Activated CD8-positive, alpha-beta memory T cell treated with anti-CD3 and anti-CD28 coated beads, Interleukin-2, amount 10 ng/mL, durations not matched to agents 7 days and 5 days (primary cell): Measurements from ENCODE around the gene CEP170. TPM values are rescaled to one million over a fixed set of nuclear protein-coding genes. Genes with fewer than 3 reads are reported as not detected.
"Not testable (repeated sequence)": the region's sequence is repeated elsewhere in the genome, so short reads cannot be mapped to it uniquely, and the experiment has no call there.

ENCODE experiments used
- ATAC-seq: fragments of 150-1000 bp; cut with Tn5 transposase; one replicate; pipeline ENCODE4 v1.10.0; 2021; ENCODE audit warnings: moderate library complexity
- CTCF ChIA-PET: fragments of 350-600 bp; sonication (Branson Sonifier 250); formaldehyde crosslinking; loops from one replicate; lab custom pipeline; 2021; ENCODE audit warnings: antibody characterized with exemption; lab: Charles Lee
- DNase-seq: peaks from one replicate; pipeline ENCODE4 v3.0.0-alpha.2; 2020
- H3K27ac Mint-ChIP-seq: one replicate; pipeline ENCODE4 v1.8.0; 2021; ENCODE audit warnings: mild to moderate bottlenecking, mixed read lengths
- H3K27me3 Mint-ChIP-seq: one replicate; pipeline ENCODE4 v1.8.0; 2021; ENCODE audit warnings: mixed read lengths
- H3K36me3 Mint-ChIP-seq: one replicate; pipeline ENCODE4 v1.8.0; 2021; ENCODE audit warnings: mild to moderate bottlenecking, mixed read lengths
- H3K4me1 Mint-ChIP-seq: one replicate; pipeline ENCODE4 v1.8.0; 2021; ENCODE audit warnings: mixed read lengths
- H3K4me3 Mint-ChIP-seq: one replicate; pipeline ENCODE4 v1.8.0; 2021; ENCODE audit warnings: mild to moderate bottlenecking, moderate library complexity, mixed read lengths
- H3K9me3 Mint-ChIP-seq: one replicate; pipeline ENCODE4 v1.8.0; 2022; ENCODE audit warnings: low read depth, mixed read lengths
- total RNA-seq, 2 experiments: library from RNA; stranded (reverse); gene quantifications; one replicate each; pipeline ENCODE4 v1.2.3, GENCODE V29; 2021

Gene CEP170
- total RNA-seq, 2 experiments from 2014 or later, result 24.9 to 39.3 TPM

GRCh38 chr1:243246916-243247315, 8.2 kb downstream of the CEP170 start:
- DNase-seq, result no peak
- CTCF ChIA-PET, result interaction anchor here (1.3 kb wide), 1 partner anchor 8 kb away, joined by 4 read pairs; the partner anchor contains the start of genes CEP170 and SDCCAG8
- peaks cover 16% of the 10 kb centered on the region for H3K36me3 Mint-ChIP-seq
- no peaks in the 10 kb centered on the region for H3K4me1 Mint-ChIP-seq
- H3K9me3 Mint-ChIP-seq, result peaks cover 2% of the 10 kb centered on the region
- H3K4me3 Mint-ChIP-seq, result no peak overlapping the region
- H3K27me3 Mint-ChIP-seq, result no peaks in the 10 kb centered on the region
- H3K27ac Mint-ChIP-seq, result no peak overlapping the region
- ATAC-seq, result no peak

- Mint-ChIP-seq H3K36me3 (peaks cover 21% of the 10 kb centered on the region), H3K4me1 (no peaks in the 10 kb centered on the region), H3K4me3 (no peak overlapping the region), H3K9me3 (peaks cover 2% of the 10 kb centered on the region), H3K27ac (no peak overlapping the region), H3K27me3 (no peaks in the 10 kb centered on the region)
- CTCF ChIA-PET, result no interaction called here
- ATAC-seq, result no peak
- DNase-seq, result no peak
Observed at GRCh38 chr1:243244432-243244841, 10.6 kb downstream of the CEP170 start.

- Mint-ChIP-seq H3K36me3 (peaks cover 21% of the 10 kb centered on the region), H3K27me3 (no peaks in the 10 kb centered on the region), H3K27ac (no peak overlapping the region), H3K9me3 (peaks cover 7% of the 10 kb centered on the region), H3K4me3 (no peak overlapping the region), H3K4me1 (no peaks in the 10 kb centered on the region)
- DNase-seq, result no peak
- CTCF ChIA-PET, result no interaction called here
- ATAC-seq, result no peak
Observed at GRCh38 chr1:243236604-243237252, 18.4 kb downstream of the CEP170 start.

GRCh38 chr1:243234978-243235647, 20.0 kb downstream of the CEP170 start:
- no peaks in the 10 kb centered on the region for H3K4me1 Mint-ChIP-seq
- H3K27ac Mint-ChIP-seq, result no peak overlapping the region
- ATAC-seq (no peak), DNase-seq (no peak)
- CTCF ChIA-PET, result interaction anchor here (2.1 kb wide), 1 partner anchor 20 kb away, joined by 6 read pairs; the partner anchor contains the start of genes CEP170 and SDCCAG8
- H3K9me3 Mint-ChIP-seq, result peaks cover 15% of the 10 kb centered on the region
- peaks cover 25% of the 10 kb centered on the region for H3K36me3 Mint-ChIP-seq
- no peak overlapping the region for H3K4me3 Mint-ChIP-seq
- H3K27me3 Mint-ChIP-seq, result no peaks in the 10 kb centered on the region

- H3K9me3 Mint-ChIP-seq, result peaks cover 20% of the 10 kb centered on the region
Observed at GRCh38 chr1:243233908-243234307, 21.2 kb downstream of the CEP170 start.

GRCh38 chr1:243230914-243231313, 24.2 kb downstream of the CEP170 start:
- Mint-ChIP-seq H3K27me3 (no peaks in the 10 kb centered on the region), H3K27ac (peak overlapping the region; percentile 35), H3K4me1 (peaks cover 6% of the 10 kb centered on the region), H3K36me3 (peaks cover 33% of the 10 kb centered on the region), H3K4me3 (no peak overlapping the region), H3K9me3 (peaks cover 21% of the 10 kb centered on the region)
- CTCF ChIA-PET, result interaction anchor here (0.9 kb wide), 1 partner anchor 12 kb away, joined by 3 read pairs; no protein-coding TSS in a partner anchor
- ATAC-seq (no peak), DNase-seq (no peak)

More at GRCh38 chr1:243233908-243234307, 21.2 kb downstream of the CEP170 start:
- CTCF ChIA-PET, result interaction anchor here (2.1 kb wide), 1 partner anchor 21 kb away, joined by 6 read pairs; the partner anchor contains the start of genes CEP170 and SDCCAG8
- Mint-ChIP-seq H3K4me3 (no peak overlapping the region), H3K27ac (no peak overlapping the region), H3K4me1 (peaks cover 6% of the 10 kb centered on the region), H3K27me3 (no peaks in the 10 kb centered on the region), H3K36me3 (peaks cover 29% of the 10 kb centered on the region)
- ATAC-seq (no peak), DNase-seq (no peak)

- H3K9me3 Mint-ChIP-seq, result peaks cover 19% of the 10 kb centered on the region
- H3K27me3 Mint-ChIP-seq, result no peaks in the 10 kb centered on the region
- peaks cover 33% of the 10 kb centered on the region for H3K36me3 Mint-ChIP-seq
- no peak overlapping the region for H3K4me3 Mint-ChIP-seq
- CTCF ChIA-PET, result no interaction called here
- DNase-seq, result no peak
- no peak overlapping the region for H3K27ac Mint-ChIP-seq
- no peak for ATAC-seq
- peaks cover 6% of the 10 kb centered on the region for H3K4me1 Mint-ChIP-seq
Observed at GRCh38 chr1:243229526-243229925, 25.6 kb downstream of the CEP170 start.

GRCh38 chr1:243227622-243228021, 27.5 kb downstream of the CEP170 start:
- Mint-ChIP-seq H3K27ac (no peak overlapping the region), H3K9me3 (peaks cover 19% of the 10 kb centered on the region), H3K36me3 (peaks cover 47% of the 10 kb centered on the region), H3K4me3 (no peak overlapping the region), H3K4me1 (peaks cover 6% of the 10 kb centered on the region), H3K27me3 (no peaks in the 10 kb centered on the region)
- ATAC-seq (no peak), DNase-seq (no peak)
- CTCF ChIA-PET, result no interaction called here

- Mint-ChIP-seq H3K27me3 (no peaks in the 10 kb centered on the region), H3K4me1 (no peaks in the 10 kb centered on the region), H3K4me3 (no peak overlapping the region), H3K9me3 (peaks cover 2% of the 10 kb centered on the region), H3K27ac (no peak overlapping the region), H3K36me3 (peaks cover 43% of the 10 kb centered on the region)
- CTCF ChIA-PET, result interaction anchor here (1.2 kb wide), 1 partner anchor 13 kb away, joined by 3 read pairs; no protein-coding TSS in a partner anchor
- DNase-seq (no peak), ATAC-seq (no peak)
Observed at GRCh38 chr1:243218059-243218458, 37.0 kb downstream of the CEP170 start.

- peaks cover 2% of the 10 kb centered on the region for H3K9me3 Mint-ChIP-seq
- CTCF ChIA-PET, result no interaction called here
- no peaks in the 10 kb centered on the region for H3K4me1 Mint-ChIP-seq
- H3K27me3 Mint-ChIP-seq, result no peaks in the 10 kb centered on the region
- peaks cover 39% of the 10 kb centered on the region for H3K36me3 Mint-ChIP-seq
- no peak overlapping the region for H3K27ac Mint-ChIP-seq
- H3K4me3 Mint-ChIP-seq, result no peak overlapping the region
- ATAC-seq, result no peak
- no peak for DNase-seq
Observed at GRCh38 chr1:243217349-243217748, 37.7 kb downstream of the CEP170 start.

GRCh38 chr1:243216741-243217140, 38.3 kb downstream of the CEP170 start:
- no peaks in the 10 kb centered on the region for H3K4me1 Mint-ChIP-seq
- CTCF ChIA-PET, result no interaction called here
- ATAC-seq, result no peak
- no peak overlapping the region for H3K4me3 Mint-ChIP-seq
- H3K27ac Mint-ChIP-seq, result no peak overlapping the region
- peaks cover 2% of the 10 kb centered on the region for H3K9me3 Mint-ChIP-seq
- no peak for DNase-seq
- peaks cover 35% of the 10 kb centered on the region for H3K36me3 Mint-ChIP-seq
- no peaks in the 10 kb centered on the region for H3K27me3 Mint-ChIP-seq

- CTCF ChIA-PET, H3K9me3 Mint-ChIP-seq, H3K27me3 Mint-ChIP-seq, ATAC-seq, DNase-seq, H3K27ac Mint-ChIP-seq, H3K4me1 Mint-ChIP-seq, H3K4me3 Mint-ChIP-seq: not testable (repeated sequence)
- peaks cover 23% of the 10 kb centered on the region for H3K36me3 Mint-ChIP-seq
Observed at GRCh38 chr1:243215276-243215875, 39.7 kb downstream of the CEP170 start.

GRCh38 chr1:243213045-243213787, 41.9 kb downstream of the CEP170 start:
- H3K9me3 Mint-ChIP-seq, result peaks cover 2% of the 10 kb centered on the region
- no peaks in the 10 kb centered on the region for H3K27me3 Mint-ChIP-seq
- no peaks in the 10 kb centered on the region for H3K4me1 Mint-ChIP-seq
- no peak overlapping the region for H3K4me3 Mint-ChIP-seq
- H3K36me3 Mint-ChIP-seq, result peaks cover 14% of the 10 kb centered on the region
- DNase-seq, result no peak
- no peak overlapping the region for H3K27ac Mint-ChIP-seq
- CTCF ChIA-PET, result interaction anchor here (0.7 kb wide), 1 partner anchor 833 kb away, joined by 5 read pairs; no protein-coding TSS in a partner anchor
- ATAC-seq, result no peak
